ENCODE measurements around the gene LENG1.
"Not testable (repeated sequence)": the region's sequence is repeated elsewhere in the genome, so short reads cannot be mapped to it uniquely, and the experiment has no call there.

LENG1 gene

DNA sequence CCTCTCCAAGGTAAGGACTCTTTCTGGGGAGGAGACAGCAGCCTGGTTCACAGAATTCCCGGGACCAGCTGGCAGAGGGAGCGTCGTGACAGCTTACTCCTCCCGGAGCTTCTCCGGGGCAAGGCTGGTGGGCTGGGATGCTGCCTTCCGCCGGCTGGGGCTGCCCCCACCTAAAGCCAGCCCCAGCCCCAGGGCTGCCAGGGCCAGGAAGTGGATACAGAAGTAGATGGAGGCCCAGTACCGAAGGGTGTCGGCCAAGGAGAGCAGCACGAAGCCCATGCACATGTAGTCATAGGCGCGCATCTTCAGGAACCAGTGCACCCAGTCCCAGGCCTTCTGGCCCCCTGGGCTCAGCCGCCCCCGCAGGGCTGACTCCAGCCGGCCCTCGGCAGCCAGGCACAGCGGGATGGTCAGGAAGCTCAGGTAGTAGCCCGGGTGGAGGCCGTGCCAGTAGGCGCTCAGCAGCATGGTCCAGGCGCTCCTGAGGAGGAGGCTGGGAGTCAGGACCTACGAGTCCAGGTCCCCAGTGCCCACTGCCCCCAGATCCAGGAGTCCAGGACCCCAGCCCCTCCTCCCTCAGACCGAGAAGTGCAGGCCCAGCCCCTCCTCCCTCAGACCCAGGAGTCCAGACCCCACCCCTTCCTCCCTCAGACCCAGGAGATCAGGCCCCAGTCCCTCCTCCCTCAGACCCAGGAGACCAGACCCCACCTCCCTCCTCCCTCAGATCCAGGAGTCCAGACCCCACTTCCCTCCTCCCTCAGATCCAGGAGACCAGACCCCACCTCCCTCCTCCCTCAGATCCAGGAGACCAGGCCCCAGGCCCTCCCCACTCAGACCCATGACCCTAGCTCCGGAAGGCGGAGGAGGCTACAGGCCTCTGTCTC is 14.7 kb upstream of the LENG1 start:
- no peaks in the 10 kb centered on the region for H3K27me3 ChIP-seq (replicated peaks in 2 of 5; ENCODE audit: control insufficient read depth in 4 of 5, insufficient read depth in 5 of 5, low read length in 4 of 5)
- H3K9me3 ChIP-seq (ENCODE audit: control extremely low read depth in 1 of 5, control insufficient read depth in 4 of 5, insufficient read depth in 2 of 5, low read depth in 1 of 5, low read length in 4 of 5), result no peaks in the 10 kb centered on the region
- H3K4me1 ChIP-seq (ENCODE audit: control extremely low read depth in 1 of 4, control insufficient read depth in 4 of 4, insufficient read depth in 4 of 4, low read length in 3 of 4), result peaks cover 0 to 16% (median 13%) of the 10 kb centered on the region in 4 experiments
- WGBS (ENCODE audit: insufficient coverage), result 94% methylated on average over 14 of the region's 25 CpGs
- peaks cover 5 to 32% (median 15%) of the 10 kb centered on the region in 4 experiments for H3K36me3 ChIP-seq (ENCODE audit: control insufficient read depth in 4 of 4, insufficient read depth in 4 of 4, low read length in 3 of 4)
- no peak overlapping the region for H3K27ac ChIP-seq (ENCODE audit: insufficient read depth in 1 of 2, low read depth in 1 of 2, low read length in 2 of 2, poor library complexity in 1 of 2, severe bottlenecking in 2 of 2)
- POLR2A ChIA-PET, result interaction anchor here (0.5 to 1.7 kb wide), 3 partner anchors 9 to 1498 kb away, joined by 3 to 6 read pairs (median 5); no protein-coding TSS in a partner anchor
- peak overlapping the region in 1 of 7 experiments; percentile 8 for H3K4me3 ChIP-seq (ENCODE audit: control insufficient read depth in 1 of 7, extremely low read depth in 1 of 7, insufficient read depth in 4 of 7, low read depth in 2 of 7, low read length in 6 of 7)
- no peak for DNase-seq
- CTCF ChIA-PET, result interaction anchor here (0.6 to 2.8 kb wide), 6 partner anchors 11 to 94 kb away, joined by 3 to 12 read pairs (median 8); partner anchors contain the start of gene MBOAT7

DNA sequence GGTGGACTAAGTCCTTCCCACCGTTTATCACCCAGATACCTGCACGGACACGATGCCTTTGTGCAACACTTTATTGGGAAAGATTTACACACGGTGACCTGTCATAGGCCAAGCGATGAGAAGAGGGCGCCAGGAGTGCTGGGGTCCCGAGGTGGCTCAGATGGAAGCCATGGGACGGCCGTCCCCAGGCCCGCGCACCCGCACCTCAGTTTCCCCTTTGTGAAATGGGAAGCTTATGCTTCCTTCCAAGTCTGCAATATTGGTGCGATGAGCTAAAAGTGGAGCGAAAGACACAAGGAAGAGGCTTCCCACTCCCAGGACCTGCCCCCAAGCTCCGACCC is 13.8 kb upstream of the LENG1 start:
- ChIA-PET CTCF (interaction anchor here (1.3 to 2.8 kb wide), 5 partner anchors 10 to 92 kb away, joined by 4 to 12 read pairs (median 8); partner anchors contain the start of gene MBOAT7), POLR2A (interaction anchor here (0.5 to 1.7 kb wide), 3 partner anchors 8 to 1499 kb away, joined by 3 to 6 read pairs (median 5); no protein-coding TSS in a partner anchor)
- no peaks in the 10 kb centered on the region for H3K27me3 ChIP-seq (replicated peaks in 2 of 5; ENCODE audit: control insufficient read depth in 4 of 5, insufficient read depth in 5 of 5, low read length in 4 of 5)
- WGBS (ENCODE audit: insufficient coverage), result 54% methylated on average over 13 of the region's 15 CpGs
- no peak overlapping the region for H3K4me3 ChIP-seq (ENCODE audit: control insufficient read depth in 1 of 7, extremely low read depth in 1 of 7, insufficient read depth in 4 of 7, low read depth in 2 of 7, low read length in 6 of 7)
- peaks cover 0 to 16% (median 14%) of the 10 kb centered on the region in 4 experiments for H3K4me1 ChIP-seq (ENCODE audit: control extremely low read depth in 1 of 4, control insufficient read depth in 4 of 4, insufficient read depth in 4 of 4, low read length in 3 of 4)
- DNase-seq, result no peak
- no peaks in the 10 kb centered on the region for H3K9me3 ChIP-seq (ENCODE audit: control extremely low read depth in 1 of 5, control insufficient read depth in 4 of 5, insufficient read depth in 2 of 5, low read depth in 1 of 5, low read length in 4 of 5)
- peaks cover 2 to 23% (median 7%) of the 10 kb centered on the region in 4 experiments for H3K36me3 ChIP-seq (ENCODE audit: control insufficient read depth in 4 of 4, insufficient read depth in 4 of 4, low read length in 3 of 4)
- no peak overlapping the region for H3K27ac ChIP-seq (ENCODE audit: insufficient read depth in 1 of 2, low read depth in 1 of 2, low read length in 2 of 2, poor library complexity in 1 of 2, severe bottlenecking in 2 of 2)

DNA sequence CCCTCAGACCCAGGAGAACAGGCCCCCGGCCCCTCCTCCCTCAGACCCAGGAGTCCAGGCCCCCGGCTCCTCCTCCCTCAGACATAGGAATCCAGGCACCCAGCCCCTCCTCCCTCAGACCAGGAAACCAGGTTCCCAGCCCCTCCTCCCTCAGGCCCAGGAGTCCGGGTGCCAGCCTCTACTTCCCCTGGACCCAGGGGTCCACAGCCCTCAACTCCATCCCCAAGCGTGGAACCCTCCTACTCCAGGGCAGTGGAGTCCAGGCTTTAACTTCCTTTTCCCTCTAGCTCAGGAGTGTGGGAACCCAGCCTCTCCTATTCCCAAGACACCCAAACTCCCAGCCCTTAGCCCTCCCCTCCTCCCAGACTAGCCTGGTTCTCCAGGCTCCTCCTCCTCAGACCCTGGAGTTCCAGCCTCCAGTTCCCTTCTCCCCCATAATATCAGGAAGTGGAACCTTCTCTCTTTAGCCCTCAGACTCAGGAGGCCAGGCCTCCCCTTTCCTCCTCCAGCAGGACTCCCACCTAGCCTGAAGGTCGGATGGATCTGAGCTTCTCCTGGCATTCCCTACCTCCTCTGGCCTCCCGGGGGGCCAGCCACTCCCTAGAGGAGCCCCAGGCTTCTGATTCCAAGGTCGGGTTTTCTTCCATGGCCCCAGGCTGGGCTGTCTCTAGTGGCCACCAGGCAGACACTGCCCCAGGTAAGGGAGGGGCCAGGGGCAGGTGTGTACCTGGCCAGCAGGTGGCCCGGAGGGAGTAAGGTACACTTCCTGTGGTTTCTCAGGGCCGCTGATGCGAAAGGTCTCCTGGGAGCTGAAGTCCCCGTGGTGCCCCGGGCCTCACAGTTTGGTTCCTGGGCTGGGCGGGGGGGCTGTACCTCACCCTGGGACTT is 13.2 kb upstream of the LENG1 start, which contains the start of gene TMC4:
TSS of gene TMC4 (minus strand) at position 690 of the 888 bp plus-strand sequence. CDS start at position 647, 43 bp downstream.
- Histone ChIP-seq H3K4me3 (ENCODE audit: control insufficient read depth in 1 of 7, extremely low read depth in 1 of 7, insufficient read depth in 4 of 7, low read depth in 2 of 7, low read length in 6 of 7) (no peak within 1 kb of the TSS), H3K27me3 (replicated peaks in 2 of 5; ENCODE audit: control insufficient read depth in 4 of 5, insufficient read depth in 5 of 5, low read length in 4 of 5) (no peaks in the 10 kb centered on the region), H3K9me3 (ENCODE audit: control extremely low read depth in 1 of 5, control insufficient read depth in 4 of 5, insufficient read depth in 2 of 5, low read depth in 1 of 5, low read length in 4 of 5) (no peaks in the 10 kb centered on the region), H3K36me3 (ENCODE audit: control insufficient read depth in 4 of 4, insufficient read depth in 4 of 4, low read length in 3 of 4) (peaks cover 0 to 19% (median 4%) of the 10 kb centered on the region in 4 experiments), H3K4me1 (ENCODE audit: control extremely low read depth in 1 of 4, control insufficient read depth in 4 of 4, insufficient read depth in 4 of 4, low read length in 3 of 4) (peaks cover 0 to 18% (median 15%) of the 10 kb centered on the region in 4 experiments), H3K27ac (ENCODE audit: insufficient read depth in 1 of 2, low read depth in 1 of 2, low read length in 2 of 2, poor library complexity in 1 of 2, severe bottlenecking in 2 of 2) (no peak within 1 kb of the TSS)
- 25% methylated on average over 9 of the region's 13 CpGs for WGBS (ENCODE audit: insufficient coverage)
- ChIA-PET CTCF (interaction anchor here (1.3 to 2.8 kb wide), 4 partner anchors 9 to 93 kb away, joined by 8 to 12 read pairs (median 8); partner anchors contain the start of gene MBOAT7), POLR2A (interaction anchor here (1.3 to 1.7 kb wide), 2 partner anchors 8 to 15 kb away, joined by 3 to 5 read pairs; no protein-coding TSS in a partner anchor)
- peak in 1 of 3 donors; percentile 32 for DNase-seq

DNA sequence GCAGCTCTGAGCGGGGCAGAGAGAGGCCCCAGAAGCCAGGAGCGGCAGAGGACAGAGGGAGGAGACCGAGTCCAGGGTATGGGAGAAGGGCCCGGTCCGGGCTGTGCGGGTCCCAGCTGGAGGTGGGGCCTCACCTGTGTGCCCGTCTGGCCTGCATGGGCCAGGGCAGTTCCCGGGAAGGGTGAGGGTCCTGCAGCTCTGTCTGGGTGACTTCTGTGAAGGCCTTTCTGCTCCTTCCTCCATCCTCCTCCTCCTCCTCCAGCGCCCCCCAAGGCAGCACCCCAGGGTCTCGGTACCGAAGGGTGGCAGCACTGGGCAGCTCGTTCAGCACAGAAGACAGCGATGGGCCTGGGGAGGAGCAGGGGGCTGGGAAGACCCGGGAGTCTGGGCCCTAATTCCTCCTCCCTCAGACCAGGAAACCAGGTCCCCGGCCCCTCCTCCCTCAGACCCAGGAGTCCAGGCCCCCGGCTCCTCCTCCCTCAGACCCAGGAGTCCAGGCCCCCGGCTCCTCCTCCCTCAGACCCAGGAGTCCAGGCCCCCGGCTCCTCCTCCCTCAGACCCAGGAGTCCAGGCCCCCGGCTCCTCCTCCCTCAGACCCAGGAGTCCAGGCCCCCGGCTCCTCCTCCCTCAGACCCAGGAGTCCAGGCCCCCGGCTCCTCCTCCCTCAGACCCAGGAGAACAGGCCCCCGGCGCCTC is 12.4 kb upstream of the LENG1 start:
- POLR2A ChIA-PET, result not testable (repeated sequence)
- 98% methylated on average over 9 of the region's 23 CpGs for WGBS (ENCODE audit: insufficient coverage)

DNA sequence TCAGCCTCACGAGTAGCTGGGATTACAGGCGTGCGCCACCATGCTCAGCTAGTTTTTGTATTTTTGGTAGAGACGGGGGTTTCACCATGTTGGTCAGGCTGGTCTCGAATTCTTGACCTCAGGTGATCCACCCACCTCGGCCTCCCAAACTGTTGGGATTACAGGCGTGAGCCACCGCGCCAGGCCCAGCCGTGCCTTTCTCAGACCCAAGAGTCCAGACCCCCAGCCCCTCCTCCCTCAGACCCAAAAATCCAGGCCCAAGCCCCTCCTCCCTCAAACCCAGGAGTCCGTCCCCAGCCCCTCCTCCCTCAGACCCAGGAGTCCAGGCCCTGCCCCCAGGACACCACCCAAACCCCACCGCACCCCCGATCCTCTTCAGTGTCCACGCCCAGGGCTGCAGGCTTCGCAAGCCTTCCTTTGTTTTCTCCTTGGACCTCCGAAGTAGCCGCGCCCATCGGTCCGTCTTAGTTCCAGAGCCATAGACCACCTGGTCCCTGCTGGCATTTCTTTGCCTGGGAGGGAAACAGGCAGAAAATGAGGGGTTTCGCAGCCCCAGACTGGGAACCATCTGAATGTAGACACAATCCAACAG is 9.7 kb upstream of the LENG1 start:
- H3K4me3 ChIP-seq (ENCODE audit: control insufficient read depth in 1 of 7, extremely low read depth in 1 of 7, insufficient read depth in 4 of 7, low read depth in 2 of 7, low read length in 6 of 7), result no peak overlapping the region
- peaks cover 0 to 3% (median 0%) of the 10 kb centered on the region in 5 experiments for H3K9me3 ChIP-seq (ENCODE audit: control extremely low read depth in 1 of 5, control insufficient read depth in 4 of 5, insufficient read depth in 2 of 5, low read depth in 1 of 5, low read length in 4 of 5)
- CTCF ChIA-PET, result interaction anchor here (1.0 to 5.0 kb wide), 11 partner anchors 10 to 97 kb away, joined by 3 to 28 read pairs (median 8); partner anchors contain the start of gene LENG1
- POLR2A ChIA-PET, result no interaction called here
- H3K4me1 ChIP-seq (ENCODE audit: control extremely low read depth in 1 of 4, control insufficient read depth in 4 of 4, insufficient read depth in 4 of 4, low read length in 3 of 4), result peaks cover 0 to 23% (median 20%) of the 10 kb centered on the region in 4 experiments
- H3K36me3 ChIP-seq (ENCODE audit: control insufficient read depth in 4 of 4, insufficient read depth in 4 of 4, low read length in 3 of 4), result no peaks in the 10 kb centered on the region
- no peak for DNase-seq
- WGBS (ENCODE audit: insufficient coverage), result 94% methylated on average over 15 of the region's 21 CpGs
- no peak overlapping the region for H3K27ac ChIP-seq (ENCODE audit: insufficient read depth in 1 of 2, low read depth in 1 of 2, low read length in 2 of 2, poor library complexity in 1 of 2, severe bottlenecking in 2 of 2)
- peaks cover 0 to 3% (median 0%) of the 10 kb centered on the region in 5 experiments for H3K27me3 ChIP-seq (replicated peaks in 2 of 5; ENCODE audit: control insufficient read depth in 4 of 5, insufficient read depth in 5 of 5, low read length in 4 of 5)

More for the DNA sequence above, 12.4 kb upstream of the LENG1 start:
- not testable (repeated sequence) for H3K4me3 ChIP-seq (ENCODE audit: control insufficient read depth in 1 of 7, extremely low read depth in 1 of 7, insufficient read depth in 4 of 7, low read depth in 2 of 7, low read length in 6 of 7); H3K27ac ChIP-seq (ENCODE audit: insufficient read depth in 1 of 2, low read depth in 1 of 2, low read length in 2 of 2, poor library complexity in 1 of 2, severe bottlenecking in 2 of 2); H3K9me3 ChIP-seq (ENCODE audit: control extremely low read depth in 1 of 5, control insufficient read depth in 4 of 5, insufficient read depth in 2 of 5, low read depth in 1 of 5, low read length in 4 of 5); H3K27me3 ChIP-seq (replicated peaks in 2 of 5; ENCODE audit: control insufficient read depth in 4 of 5, insufficient read depth in 5 of 5, low read length in 4 of 5); DNase-seq
- peaks cover 0 to 15% (median 3%) of the 10 kb centered on the region in 4 experiments for H3K36me3 ChIP-seq (ENCODE audit: control insufficient read depth in 4 of 4, insufficient read depth in 4 of 4, low read length in 3 of 4)
- peaks cover 0 to 18% (median 15%) of the 10 kb centered on the region in 4 experiments for H3K4me1 ChIP-seq (ENCODE audit: control extremely low read depth in 1 of 4, control insufficient read depth in 4 of 4, insufficient read depth in 4 of 4, low read length in 3 of 4)
- CTCF ChIA-PET, result interaction anchor here (1.8 to 2.6 kb wide), 3 partner anchors 12 to 220 kb away, joined by 6 to 8 read pairs (median 8); no protein-coding TSS in a partner anchor

Measured in common myeloid progenitor, CD34-positive (primary cell).